ENCODE results near the gene SPATC1L.

The SPATC1L gene

GRCh38 chr21:46207920-46208591 is 23.8 kb upstream of the SPATC1L start:
- no peak overlapping the region for H3K27ac ChIP-seq
- no peak for TF ChIP-seq CTCF (conservative IDR thresholded peaks at IDR 0.05)
- TF ChIP-seq ZFX (IDR thresholded peaks at IDR 0.05) = no peak

- H3K27ac ChIP-seq = no peak overlapping the region
- TF ChIP-seq ZFX (IDR thresholded peaks at IDR 0.05) (no peak), CTCF (conservative IDR thresholded peaks at IDR 0.05) (no peak)
Observed at GRCh38 chr21:46207006-46207919, 23.0 kb upstream of the SPATC1L start.

GRCh38 chr21:46206163-46207005 is 22.1 kb upstream of the SPATC1L start:
- no peak overlapping the region for H3K27ac ChIP-seq

GRCh38 chr21:46205766-46206162 is 21.5 kb upstream of the SPATC1L start:
- H3K27ac ChIP-seq = no peak overlapping the region
- no peak for TF ChIP-seq ZFX (IDR thresholded peaks at IDR 0.05)
- TF ChIP-seq CTCF (conservative IDR thresholded peaks at IDR 0.05) = no peak

More at GRCh38 chr21:46206163-46207005, 22.1 kb upstream of the SPATC1L start:
- TF ChIP-seq CTCF (conservative IDR thresholded peaks at IDR 0.05) (no peak), ZFX (IDR thresholded peaks at IDR 0.05) (no peak)

GRCh38 chr21:46205166-46205565 is 20.9 kb upstream of the SPATC1L start:
- no peak overlapping the region for H3K27ac ChIP-seq
- TF ChIP-seq ZFX (IDR thresholded peaks at IDR 0.05) (no peak), CTCF (conservative IDR thresholded peaks at IDR 0.05) (no peak)

- TF ChIP-seq CTCF (conservative IDR thresholded peaks at IDR 0.05) (no peak), ZFX (IDR thresholded peaks at IDR 0.05) (no peak)
- H3K27ac ChIP-seq = no peak overlapping the region
Observed at GRCh38 chr21:46203203-46203600, 18.9 kb upstream of the SPATC1L start.

All from C4-2B (cell line).